GM06990 (cell line): ENCODE results near the gene MMP12.

Experiments
- DNase-seq: peaks from one replicate; pipeline ENCODE4 v3.0.0-alpha.2; 2011; ENCODE audit not compliant: insufficient read length; ENCODE audit errors: extremely low read depth
- H3K27me3 ChIP-seq: replicated peaks from 2 replicates; pipeline ENCODE4 v1.6.0; 2011; ENCODE audit warnings: low read length; ENCODE audit not compliant: control insufficient read depth, insufficient read depth
- H3K36me3 ChIP-seq: 2 replicates; pipeline ENCODE4 v1.5.1; 2011; ENCODE audit warnings: low read length; ENCODE audit not compliant: control insufficient read depth, insufficient read depth
- H3K4me3 ChIP-seq: replicated peaks from 2 replicates; pipeline ENCODE4 v1.5.1; 2011; ENCODE audit warnings: low read depth, mild to moderate bottlenecking, control low read depth, low read length
- TF ChIP-seq, protein P1 (sequence below): IDR thresholded peaks from 2 replicates; pipeline ENCODE4 v1.5.1; 2011; ENCODE audit warnings: low read length, control low read depth, mild to moderate bottlenecking, inconsistent platforms; ENCODE audit not compliant: insufficient read depth, poor library complexity, severe bottlenecking

The MMP12 gene

DNA sequence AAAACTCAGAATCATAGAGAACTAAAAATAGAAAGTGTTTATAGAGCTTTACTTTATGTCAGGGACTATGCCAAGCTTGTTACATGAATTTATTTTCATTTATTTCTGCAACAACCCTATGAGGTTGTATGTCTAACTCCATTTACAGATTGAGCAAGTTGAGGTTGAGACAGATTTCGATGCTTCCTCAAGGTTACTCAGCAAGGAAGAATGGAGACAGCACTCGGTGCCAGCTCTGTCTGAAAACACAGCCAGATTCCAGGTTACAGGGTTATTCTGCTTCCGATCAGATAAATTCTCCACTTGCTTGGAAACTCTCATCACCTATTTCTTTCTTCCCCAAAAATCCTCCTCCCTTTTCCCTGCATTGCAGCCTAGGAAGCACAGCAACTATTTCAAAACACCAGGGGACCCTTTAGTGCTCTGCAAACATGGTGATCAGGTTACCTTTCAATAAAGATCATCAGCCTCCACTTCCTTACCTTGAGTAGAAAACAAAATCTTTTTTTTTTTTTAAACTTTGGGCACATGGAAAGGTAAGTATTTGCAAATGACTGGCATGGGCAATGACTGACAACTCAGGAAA lies 38.4 kb downstream of the MMP12 start:
- TF ChIP-seq, protein P1, sequence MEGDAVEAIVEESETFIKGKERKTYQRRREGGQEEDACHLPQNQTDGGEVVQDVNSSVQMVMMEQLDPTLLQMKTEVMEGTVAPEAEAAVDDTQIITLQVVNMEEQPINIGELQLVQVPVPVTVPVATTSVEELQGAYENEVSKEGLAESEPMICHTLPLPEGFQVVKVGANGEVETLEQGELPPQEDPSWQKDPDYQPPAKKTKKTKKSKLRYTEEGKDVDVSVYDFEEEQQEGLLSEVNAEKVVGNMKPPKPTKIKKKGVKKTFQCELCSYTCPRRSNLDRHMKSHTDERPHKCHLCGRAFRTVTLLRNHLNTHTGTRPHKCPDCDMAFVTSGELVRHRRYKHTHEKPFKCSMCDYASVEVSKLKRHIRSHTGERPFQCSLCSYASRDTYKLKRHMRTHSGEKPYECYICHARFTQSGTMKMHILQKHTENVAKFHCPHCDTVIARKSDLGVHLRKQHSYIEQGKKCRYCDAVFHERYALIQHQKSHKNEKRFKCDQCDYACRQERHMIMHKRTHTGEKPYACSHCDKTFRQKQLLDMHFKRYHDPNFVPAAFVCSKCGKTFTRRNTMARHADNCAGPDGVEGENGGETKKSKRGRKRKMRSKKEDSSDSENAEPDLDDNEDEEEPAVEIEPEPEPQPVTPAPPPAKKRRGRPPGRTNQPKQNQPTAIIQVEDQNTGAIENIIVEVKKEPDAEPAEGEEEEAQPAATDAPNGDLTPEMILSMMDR = no peak
- Histone ChIP-seq H3K27me3 (0 out of 2 replicates have a peak, but pooled peaks cover 1% of the 10 kb centered on the region), H3K4me3 (no peak overlapping the region), H3K36me3 (no peaks in the 10 kb centered on the region)
- no peak for DNase-seq

DNA sequence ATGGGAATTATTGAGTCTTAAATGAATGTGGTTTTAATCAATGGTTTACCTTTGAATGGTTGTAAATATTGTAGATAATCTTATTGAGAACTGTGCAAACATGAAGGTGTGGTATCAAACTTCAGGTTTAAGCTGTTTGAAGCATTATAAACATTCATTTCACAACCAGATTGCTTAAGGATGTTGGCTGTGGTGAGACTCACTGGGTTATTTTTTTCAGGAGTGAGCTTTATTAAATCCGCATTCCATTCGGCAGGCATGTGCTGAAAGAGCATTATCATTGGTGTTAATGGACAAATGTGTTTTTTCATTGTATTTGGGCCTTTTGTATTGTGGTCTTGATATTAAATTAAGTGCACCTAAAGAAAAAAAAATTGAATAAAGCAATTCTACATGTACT lies 41.1 kb downstream of the MMP12 start:
- TF ChIP-seq, protein P1 = no peak
- no peak for DNase-seq
- 0 out of 2 replicates have a peak, but pooled peaks cover 1% of the 10 kb centered on the region for H3K27me3 ChIP-seq
- no peaks in the 10 kb centered on the region for H3K36me3 ChIP-seq
- no peak overlapping the region for H3K4me3 ChIP-seq

DNA sequence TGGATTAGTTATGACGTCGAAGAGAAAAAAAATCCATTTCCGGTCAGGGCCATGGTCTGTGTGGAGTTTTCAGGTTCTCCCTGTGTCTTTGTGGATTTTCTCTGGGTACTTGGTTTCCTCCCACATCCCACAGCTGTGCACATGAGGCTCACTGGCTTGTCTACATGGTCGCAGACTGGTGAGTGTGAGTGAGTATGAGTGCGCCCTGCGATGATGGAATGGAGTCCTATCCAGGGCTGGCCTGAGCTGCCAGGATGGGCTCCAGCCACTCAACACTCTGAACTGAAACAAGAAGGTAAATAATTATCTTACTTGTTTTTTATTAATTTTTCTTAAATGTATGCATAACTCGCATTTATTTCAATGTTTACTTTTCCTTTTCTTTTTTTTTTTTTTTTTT lies 42.2 kb downstream of the MMP12 start:
- no peaks in the 10 kb centered on the region for H3K36me3 ChIP-seq
- H3K4me3 ChIP-seq = no peak overlapping the region
- 0 out of 2 replicates have a peak, but pooled peaks cover 1% of the 10 kb centered on the region for H3K27me3 ChIP-seq
- no peak for DNase-seq
- TF ChIP-seq, protein P1 = no peak

DNA sequence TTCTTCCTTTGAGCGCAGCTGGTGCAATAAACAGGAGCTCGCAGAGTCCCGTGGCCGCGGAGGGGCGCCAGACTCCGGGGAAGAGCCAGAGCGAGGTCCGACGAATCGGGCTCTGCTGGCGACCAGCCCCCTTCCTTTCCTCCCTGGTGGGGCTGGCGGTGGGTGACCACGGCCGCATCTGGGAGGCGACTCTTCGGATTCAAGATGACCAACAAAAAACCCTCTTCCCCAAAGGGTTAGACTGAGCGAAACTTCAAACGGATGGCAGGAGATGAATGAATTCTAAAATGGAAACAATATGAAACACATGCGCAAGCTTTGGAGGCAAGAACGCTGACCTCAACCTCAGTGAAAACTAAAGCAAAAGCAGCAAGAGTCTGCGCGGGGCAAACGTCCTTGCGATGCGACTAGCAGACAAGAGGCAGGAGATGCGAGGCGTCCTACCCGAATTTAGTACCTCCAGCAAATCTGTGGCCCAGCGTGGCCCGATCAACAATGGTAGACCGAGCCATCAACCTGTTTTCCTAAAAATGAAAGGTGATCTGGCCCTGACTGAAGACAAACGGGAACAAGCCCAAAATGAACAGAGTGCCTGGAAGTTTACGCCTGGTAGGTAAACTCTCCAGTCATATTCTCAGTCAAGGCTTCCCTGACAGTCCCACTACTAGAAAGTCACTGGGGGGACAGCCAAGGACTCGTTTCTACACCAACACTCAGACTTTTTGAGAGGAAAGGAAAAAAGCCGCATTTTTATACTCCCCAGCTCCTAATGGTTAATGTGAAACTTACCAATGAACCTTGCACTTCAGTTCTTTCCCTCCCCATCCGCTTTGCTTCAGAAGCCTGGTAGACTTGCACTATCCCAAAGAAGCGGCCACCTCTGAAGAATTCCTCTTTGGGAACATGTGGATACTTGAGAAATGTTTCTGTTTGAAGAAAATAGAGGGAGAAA lies 43.0 kb downstream of the MMP12 start:
- TF ChIP-seq, protein P1 = peak; percentile 54
- 0 out of 2 replicates have a peak, but pooled peaks cover 1% of the 10 kb centered on the region for H3K27me3 ChIP-seq
- H3K4me3 ChIP-seq = no peak overlapping the region
- DNase-seq = peak; percentile 1
- no peaks in the 10 kb centered on the region for H3K36me3 ChIP-seq

DNA sequence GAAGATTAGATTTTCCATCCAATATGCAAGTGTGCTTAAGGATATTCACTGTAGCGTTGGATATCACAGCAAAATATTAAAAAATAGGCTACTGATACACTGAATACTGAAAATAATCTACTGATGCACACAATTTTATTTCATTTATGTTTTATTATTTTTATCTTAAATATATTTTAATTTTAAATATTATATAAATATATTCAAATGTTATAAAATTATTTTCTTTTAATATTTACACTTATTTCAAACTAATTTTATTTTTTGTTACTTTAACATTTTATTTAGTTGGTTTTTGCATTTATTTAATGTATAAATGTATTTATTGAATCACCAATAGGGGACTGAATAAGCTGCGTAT lies 43.7 kb downstream of the MMP12 start:
- H3K27me3 ChIP-seq = no peaks in the 10 kb centered on the region
- no peaks in the 10 kb centered on the region for H3K36me3 ChIP-seq
- DNase-seq = no peak
- TF ChIP-seq, protein P1 = no peak
- H3K4me3 ChIP-seq = no peak overlapping the region
